ENCODE data around the gene BRME1.

- TF ChIP-seq MXI1 (conservative IDR thresholded peaks at IDR 0.05; ENCODE audit: poor library complexity, severe bottlenecking), result no peak
- no peak for TF ChIP-seq REST (IDR thresholded peaks at IDR 0.05; ENCODE audit: borderline replicate concordance)
- TF ChIP-seq, protein P1, sequence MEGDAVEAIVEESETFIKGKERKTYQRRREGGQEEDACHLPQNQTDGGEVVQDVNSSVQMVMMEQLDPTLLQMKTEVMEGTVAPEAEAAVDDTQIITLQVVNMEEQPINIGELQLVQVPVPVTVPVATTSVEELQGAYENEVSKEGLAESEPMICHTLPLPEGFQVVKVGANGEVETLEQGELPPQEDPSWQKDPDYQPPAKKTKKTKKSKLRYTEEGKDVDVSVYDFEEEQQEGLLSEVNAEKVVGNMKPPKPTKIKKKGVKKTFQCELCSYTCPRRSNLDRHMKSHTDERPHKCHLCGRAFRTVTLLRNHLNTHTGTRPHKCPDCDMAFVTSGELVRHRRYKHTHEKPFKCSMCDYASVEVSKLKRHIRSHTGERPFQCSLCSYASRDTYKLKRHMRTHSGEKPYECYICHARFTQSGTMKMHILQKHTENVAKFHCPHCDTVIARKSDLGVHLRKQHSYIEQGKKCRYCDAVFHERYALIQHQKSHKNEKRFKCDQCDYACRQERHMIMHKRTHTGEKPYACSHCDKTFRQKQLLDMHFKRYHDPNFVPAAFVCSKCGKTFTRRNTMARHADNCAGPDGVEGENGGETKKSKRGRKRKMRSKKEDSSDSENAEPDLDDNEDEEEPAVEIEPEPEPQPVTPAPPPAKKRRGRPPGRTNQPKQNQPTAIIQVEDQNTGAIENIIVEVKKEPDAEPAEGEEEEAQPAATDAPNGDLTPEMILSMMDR (IDR thresholded peaks at IDR 0.05; ENCODE audit: poor library complexity, severe bottlenecking), result peak; percentile 99
- TF ChIP-seq EP300 (conservative IDR thresholded peaks at IDR 0.05; ENCODE audit: poor library complexity, severe bottlenecking), result peak; percentile 37
Measured at GRCh38 chr19:13880059-13881043, 25.6 kb downstream of the BRME1 start.
